GM19372 (cell line): Measurements from ENCODE around the gene LCE3E.

Experiments used
- ATAC-seq: cut with Tn5 transposase; IDR thresholded peaks from one replicate; pipeline ENCODE4 v1.9.1; 2021; ENCODE audit warnings: mild to moderate bottlenecking, low read depth, moderate library complexity; ENCODE audit not compliant: unreplicated experiment

The LCE3E gene

DNA sequence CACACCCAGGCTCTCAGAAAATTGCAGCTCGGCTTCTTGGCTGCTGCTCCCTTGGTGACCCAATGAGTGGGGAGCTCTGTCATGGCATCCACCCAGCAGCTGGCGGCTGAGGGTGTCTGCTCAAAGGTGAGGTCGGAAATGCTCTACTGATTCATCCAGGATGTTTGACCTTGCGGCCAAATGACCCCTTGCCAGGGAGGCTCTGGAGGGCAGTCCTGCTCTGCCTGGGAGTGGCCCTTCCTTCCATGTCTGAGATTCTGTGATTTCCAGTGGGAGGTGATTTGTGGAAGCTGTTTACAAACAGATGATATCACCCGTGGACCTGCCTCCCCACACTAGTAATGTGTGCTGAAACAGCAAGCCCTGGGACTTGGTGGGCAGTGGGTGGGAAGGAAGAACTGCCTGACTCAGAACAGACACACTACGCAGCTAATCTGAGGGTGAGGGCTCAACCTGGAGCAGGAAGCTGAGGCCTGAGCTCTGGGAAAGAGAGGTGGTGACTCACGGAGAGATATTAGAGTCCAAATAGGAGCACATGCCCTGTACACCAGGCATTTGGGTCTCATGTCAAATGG lies 49.3 kb downstream of the LCE3E start:
- ATAC-seq: no peak

DNA sequence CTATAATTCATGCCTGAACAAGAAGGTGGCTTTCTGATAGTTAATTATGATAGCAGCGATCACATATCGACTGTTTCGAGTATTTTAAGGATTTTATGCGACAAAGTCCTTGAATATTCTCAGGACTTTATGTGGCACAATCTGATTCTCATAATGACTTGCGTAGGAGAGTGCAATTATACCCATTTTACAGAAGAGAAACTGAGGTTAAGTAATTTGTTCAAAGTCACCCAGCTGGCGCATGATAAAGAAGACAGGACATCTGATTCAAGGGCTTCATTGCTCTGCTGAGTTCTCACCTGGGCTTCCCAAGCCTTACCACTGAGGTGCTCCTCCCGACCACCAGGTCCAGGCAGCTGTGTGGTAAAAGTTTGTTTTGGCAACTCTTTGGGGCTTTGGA lies 50.5 kb downstream of the LCE3E start:
- ATAC-seq: no peak
